GM21360 (cell line): ENCODE results near the gene EXOC4.
A peak's percentile ranks its signal among the peaks of the same experiment; 100 is the strongest.
"Not testable (repeated sequence)": the region's sequence is repeated elsewhere in the genome, so short reads cannot be mapped to it uniquely, and the experiment has no call there.

Source experiments
- ATAC-seq: cut with Tn5 transposase; IDR thresholded peaks from one replicate; pipeline ENCODE4 v1.9.1; 2021; ENCODE audit warnings: mild to moderate bottlenecking, moderate library complexity; ENCODE audit not compliant: unreplicated experiment

The EXOC4 gene

DNA sequence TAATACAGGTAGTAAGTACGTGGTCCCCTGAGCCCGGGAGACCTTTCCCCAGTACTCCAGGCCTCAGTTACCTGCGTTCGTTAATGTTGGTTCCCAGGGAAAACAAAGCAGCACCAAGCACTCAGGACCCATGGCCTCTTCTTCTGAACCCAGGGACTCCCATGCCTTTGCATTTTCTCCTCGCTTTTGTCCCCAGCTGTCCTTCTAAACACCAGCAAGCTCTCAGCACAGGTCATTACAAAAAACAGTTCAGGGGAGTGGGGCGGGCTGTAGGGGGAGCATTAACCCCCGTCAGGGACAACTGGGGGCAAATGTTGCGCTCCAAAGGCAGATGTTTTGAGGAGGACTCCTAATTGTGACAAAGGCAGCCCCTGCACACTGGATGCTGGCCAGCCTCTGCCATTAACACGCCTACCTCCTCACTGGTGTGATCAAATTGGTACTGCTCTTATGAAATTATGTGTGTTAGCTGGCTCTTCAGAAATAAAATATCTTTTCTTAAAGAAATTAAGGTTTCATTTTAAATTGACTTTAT, 793.8 kb downstream of the EXOC4 start:
- no peak for ATAC-seq

GRCh38 chr7:134047675-134048074, 794.8 kb downstream of the EXOC4 start:
- no peak for ATAC-seq

DNA sequence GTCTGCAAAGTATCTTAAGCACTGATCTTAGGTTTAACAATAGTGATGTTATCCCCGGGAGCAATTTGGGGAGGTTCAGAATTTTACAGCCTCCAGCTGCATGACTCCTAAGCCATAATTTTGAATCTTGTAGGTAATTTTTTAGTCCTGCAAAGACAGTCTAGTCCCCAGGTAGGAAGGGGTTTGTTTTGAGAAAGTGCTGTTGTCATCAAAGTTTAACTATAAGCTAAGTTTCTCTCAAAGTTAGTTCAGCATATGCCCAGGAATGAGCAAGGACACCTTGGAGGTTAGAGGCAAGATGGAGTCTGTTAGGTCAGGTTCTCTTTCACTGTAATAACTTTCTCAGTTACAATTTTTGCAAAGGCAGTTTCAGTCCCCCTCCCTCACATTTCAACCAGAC, 795.3 kb downstream of the EXOC4 start:
- ATAC-seq, result no peak

DNA sequence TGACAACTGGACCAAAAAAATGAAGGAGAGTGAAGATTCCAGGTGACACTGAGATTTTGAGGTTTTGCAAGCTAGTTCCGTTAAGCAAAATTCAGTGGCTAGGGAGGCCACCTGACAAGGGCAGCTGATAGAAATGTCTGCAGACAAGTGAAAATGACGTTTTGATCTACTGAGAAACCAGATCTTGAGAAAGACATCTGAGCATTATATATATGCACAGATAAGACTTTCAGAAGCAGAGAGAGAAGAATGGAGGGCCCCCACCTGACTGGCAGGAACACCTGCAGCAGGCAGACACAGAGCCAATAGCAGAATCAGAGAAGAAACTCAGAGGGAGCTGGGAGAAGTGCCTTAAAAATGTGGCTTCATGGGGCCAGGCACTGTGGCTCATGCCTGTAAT, 798.1 kb downstream of the EXOC4 start:
- ATAC-seq, result no peak

DNA sequence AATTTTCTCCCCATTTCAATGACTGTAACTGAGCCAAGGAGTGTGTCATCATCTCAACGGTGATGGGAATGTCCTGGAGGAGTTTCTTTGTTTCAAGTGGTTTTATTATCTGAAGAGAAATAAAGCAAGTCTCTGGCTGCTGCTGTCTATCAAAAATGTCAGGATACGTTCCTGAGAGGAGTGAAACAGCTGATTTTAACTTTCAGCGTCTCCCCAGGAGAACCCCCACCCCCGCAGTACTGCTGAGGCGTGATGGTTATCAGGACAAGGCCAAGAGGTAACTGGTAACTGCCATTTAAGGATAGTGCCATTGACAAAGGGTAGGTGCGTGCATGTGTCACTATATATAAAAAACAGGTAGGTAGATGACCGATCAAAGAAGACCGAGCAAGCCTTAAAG, 803.9 kb downstream of the EXOC4 start:
- ATAC-seq, result no peak

DNA sequence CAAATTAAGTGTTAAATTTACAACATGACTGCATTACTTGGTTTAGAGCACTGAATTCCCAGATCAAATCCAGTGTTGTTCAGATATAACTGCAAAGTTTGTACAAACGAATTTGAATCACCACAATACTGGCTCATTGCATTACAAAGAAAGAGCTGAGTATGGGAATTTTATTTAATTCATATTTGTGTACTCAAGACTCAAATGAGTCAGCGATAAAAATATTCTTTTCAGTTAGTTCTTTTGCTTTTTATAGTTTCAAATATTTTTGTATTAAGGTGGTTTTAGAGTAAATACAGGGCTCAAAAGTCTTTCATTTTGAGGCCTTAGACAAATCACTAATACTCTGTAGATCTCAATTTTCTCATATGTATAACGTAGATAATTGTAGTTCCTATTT, 805.6 kb downstream of the EXOC4 start:
- no peak for ATAC-seq

GRCh38 chr7:134058980-134059379, 806.1 kb downstream of the EXOC4 start:
- no peak for ATAC-seq

DNA sequence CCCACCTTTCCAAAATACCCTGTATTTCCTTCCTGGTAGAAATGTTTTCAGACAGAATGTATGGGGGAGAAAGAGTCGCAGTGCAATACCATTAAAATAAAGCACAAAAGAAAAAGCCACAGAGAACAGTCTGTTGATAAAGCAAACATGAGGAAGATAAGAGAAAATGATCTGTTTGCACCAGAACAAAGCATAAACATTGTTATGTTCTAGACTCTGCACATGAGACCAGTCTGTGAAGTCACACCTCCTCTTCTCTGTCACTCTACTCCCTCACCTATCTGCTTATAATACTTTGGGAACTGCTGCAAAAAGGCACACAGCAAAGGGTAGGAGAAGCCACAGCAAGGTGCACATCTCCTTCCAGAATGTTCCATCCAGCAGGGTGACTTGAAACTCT, 807.0 kb downstream of the EXOC4 start:
- no peak for ATAC-seq

DNA sequence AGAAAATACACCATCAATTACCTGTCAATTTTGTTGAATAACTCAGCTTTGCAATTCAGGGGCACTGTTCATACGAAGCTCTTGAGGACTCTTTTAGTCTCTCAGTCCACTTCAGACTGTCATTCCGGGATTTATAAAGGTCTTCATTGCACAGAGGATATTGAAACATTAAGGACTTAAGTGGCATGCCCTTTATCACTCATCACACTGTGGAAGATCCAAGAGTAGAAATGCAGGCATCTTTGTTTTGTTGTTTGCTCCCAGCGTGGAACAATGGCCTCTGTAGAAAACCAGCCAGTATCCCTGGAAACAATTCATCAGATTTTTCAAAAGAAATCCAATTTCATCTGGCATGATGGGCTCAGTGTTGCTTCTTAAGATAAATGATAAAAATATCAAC, 808.0 kb downstream of the EXOC4 start:
- no peak for ATAC-seq

DNA sequence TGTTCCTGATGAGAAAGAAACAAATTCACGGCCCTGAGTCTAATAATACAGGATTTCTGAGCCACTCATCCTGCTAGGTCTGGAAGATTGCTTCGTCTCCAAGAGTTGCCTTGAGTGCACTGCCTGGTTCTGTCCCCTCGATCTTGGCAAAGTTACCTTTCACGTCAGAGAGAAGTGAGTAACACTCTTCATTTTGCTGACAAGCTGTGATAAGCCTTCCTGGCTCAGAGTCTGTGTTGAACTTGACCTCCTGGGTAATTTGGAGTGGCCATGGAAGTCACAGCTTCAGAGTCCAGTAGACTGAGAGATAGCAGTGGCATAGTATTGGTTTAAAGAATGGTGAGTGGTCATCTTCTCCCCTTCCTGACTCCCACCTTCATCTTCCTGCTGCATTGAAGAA, 809.6 kb downstream of the EXOC4 start:
- ATAC-seq, result no peak

DNA sequence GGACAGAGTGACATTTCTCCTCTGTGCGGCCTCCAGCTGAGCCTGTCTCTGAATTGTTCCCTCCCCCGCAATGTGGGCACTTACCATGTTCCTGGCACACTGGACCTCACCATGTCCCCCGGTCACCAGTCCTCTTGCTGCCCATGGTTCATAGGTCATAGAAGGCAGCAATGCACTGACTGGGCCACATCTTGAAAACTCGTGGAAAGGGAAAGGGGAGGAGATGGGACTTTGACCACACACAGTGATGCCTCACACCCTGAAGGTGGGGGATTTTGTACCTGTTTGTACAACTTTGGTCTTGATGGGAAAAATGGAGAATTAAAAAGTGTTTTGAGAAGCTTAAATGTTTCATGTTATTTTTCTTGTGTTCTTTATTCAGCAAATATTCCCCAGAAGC, 812.5 kb downstream of the EXOC4 start:
- no peak for ATAC-seq

- ATAC-seq, result no peak
Measured at GRCh38 chr7:134067164-134067563, 814.3 kb downstream of the EXOC4 start.

DNA sequence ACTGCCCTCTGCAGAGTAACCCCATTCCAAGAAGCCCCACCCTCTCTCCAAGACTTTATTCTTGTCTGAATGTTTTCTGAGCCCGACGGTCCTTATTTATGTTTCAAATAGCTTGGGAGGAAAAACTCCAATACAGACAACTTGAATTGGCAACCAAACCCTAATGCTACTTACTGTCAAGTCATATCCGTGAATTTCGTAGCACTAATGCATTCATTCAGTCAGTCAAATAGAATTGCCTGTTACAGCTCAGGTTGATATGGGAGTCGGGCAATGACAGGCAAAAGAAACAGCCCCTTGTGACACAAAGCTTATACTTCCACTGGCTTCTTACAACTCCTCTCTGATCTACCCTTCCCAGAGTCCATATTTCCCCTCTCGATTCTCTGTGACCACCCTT, 815.8 kb downstream of the EXOC4 start:
- ATAC-seq, result no peak

DNA sequence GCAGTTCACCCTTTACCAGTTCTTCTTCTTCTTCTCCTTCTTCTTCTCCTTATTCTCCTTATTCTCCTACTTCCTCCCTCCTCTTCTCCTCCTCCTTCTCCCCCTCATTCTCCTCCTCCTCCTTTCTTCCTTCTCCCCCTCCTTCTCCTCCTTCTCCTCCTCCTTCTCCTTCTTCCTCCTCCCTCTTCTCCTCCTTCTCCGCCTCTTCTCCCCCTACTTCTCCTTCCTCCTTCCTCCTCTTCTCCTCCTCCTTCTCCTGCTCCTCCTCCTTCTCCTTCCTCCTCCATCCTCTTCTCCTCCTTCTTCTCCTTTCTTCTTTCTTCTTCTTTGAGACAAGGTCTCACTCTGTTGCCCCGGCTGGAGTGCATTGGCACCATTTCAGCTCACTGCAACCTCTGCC, 816.3 kb downstream of the EXOC4 start:
- no peak for ATAC-seq

DNA sequence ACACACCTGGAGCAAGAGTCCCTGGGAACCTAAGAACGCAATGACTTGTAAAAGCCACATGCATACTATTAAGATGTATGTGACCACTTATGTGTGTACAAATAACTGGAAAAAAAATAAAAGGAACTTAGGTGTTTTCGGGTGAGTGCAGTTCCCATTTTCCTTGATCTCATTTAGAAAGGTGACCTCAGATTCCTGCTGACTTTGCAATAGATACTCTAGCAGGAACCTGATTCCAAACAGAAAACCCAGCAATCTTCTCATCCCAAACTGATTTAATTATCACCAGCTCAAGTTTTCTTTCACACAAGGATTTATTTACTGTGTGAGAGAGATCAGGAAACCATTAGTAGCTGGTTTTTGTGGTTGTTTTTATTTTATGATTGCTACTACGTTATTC, 817.8 kb downstream of the EXOC4 start:
- ATAC-seq, result no peak

DNA sequence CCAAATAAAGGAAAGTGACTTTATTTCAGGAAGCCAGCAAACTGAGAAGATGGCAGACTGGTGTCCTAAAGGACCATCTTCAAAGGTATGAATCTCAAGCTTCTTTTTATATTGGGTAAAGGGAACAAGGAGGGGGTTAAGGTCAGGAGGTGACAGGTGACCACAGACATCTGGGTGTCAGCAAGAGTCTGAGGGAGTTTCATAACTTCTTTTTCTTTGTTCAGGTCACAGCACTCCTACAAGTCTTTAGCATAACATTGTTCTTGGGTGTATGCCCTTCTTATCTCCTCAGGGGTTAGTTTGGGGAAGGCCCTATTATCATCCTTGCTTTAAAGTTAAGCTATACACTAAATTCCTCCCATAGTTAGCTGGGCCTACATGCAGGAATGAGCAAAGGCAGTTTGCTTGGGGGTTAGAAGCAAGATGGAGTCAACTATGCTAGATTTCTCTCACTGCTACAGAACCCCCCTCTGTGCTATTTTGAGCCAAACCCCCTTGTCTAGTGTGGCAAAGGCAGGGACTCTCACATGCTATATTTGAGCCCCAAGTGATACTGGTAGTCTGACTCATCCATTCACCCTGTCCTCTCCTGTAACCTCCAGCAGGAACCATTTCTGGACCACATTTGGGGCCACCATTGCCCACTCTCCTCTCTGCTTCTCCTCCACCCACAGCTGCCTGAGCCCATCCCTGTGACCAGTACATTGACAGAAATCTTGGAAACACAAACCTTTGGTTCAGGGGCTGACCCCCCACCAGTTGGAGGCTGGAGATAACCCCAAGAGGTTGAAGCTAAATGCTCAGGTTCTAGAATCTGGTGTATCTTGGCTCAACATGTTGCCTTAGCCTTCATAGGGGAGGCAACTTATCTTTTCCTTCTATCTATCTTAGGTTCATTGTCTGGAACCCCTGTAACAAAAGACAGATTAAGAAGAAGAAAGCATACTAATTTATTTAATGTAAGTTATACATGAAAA, 818.8 kb downstream of the EXOC4 start:
- peak; percentile 89 for ATAC-seq

DNA sequence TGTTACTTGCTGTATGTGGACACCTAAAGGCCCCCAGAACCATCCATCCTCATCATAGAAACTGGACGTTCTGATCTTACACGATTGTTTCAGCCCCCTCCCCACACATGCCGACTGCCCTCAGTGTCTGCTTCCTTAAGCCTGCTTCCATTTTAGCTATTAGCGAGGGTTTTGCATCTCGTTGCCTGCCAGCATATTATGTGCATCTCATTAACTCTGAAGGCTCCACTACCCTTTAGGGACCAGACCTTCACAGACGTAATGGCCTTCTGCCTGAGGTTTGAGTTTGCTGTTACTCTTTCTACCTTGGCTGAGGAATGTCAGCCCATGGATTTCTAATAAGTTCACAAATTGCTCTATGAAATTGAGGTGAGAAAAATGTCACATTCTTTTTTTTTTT, 820.4 kb downstream of the EXOC4 start:
- ATAC-seq, result no peak

DNA sequence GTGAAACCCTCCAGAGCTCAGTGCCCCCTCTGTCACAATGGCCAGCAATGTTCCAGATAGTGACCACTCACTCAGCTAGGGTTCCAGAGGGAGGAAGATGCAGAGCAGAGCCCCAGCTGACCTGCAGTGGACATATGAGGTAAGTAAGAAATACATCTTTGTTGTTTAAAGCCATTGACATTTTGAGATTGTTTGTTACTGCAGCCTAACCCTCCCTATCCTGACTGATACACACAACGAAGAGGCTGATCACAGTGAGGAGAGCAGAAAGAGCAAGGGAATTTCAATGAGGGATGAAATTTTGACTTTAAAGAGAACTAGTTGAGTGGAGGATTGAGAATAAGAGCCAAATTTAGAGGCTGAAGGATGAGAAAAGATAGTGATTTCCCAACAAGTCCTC, 822.9 kb downstream of the EXOC4 start:
- ATAC-seq, result no peak

- ATAC-seq, result not testable (repeated sequence)
Measured at GRCh38 chr7:134077560-134077959, 824.7 kb downstream of the EXOC4 start.

DNA sequence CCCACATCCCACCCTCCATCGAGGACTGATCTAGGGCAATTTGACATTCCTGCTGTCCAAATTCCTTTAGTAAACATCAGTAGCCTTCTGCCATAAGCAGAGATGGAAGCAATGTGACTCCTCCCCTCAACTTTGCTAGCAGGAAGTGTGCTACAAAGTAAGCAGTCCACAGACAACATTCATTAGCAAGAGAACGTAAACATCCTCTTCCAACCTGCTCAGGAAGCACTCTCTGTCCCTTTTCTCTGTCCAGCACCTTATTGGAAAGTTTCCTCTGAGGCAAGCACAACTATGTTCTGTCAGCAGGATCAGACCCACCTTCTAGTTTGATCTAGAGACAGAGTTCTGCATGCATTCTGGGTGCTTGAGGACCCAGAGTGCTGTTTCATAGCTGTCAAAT, 826.1 kb downstream of the EXOC4 start:
- no peak for ATAC-seq

DNA sequence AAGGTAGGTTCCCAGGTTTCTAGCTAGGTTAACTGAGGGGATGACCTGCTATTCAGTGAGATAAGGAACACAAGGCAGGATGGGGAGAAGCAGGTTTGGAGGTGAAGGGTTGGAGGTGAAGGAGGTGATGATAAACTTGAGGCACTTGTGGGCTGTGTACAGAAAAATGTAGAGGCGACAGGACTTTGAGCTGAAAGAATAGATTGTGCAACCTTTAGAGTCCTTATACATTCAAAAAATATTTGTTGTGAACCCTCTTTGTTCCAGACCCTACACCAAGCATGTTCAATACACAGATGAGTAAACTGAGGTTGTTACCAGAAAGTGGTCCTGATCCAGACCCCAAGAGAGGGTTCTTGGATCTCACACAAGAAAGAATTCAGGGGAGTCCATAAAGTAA, 828.8 kb downstream of the EXOC4 start:
- ATAC-seq, result no peak

DNA sequence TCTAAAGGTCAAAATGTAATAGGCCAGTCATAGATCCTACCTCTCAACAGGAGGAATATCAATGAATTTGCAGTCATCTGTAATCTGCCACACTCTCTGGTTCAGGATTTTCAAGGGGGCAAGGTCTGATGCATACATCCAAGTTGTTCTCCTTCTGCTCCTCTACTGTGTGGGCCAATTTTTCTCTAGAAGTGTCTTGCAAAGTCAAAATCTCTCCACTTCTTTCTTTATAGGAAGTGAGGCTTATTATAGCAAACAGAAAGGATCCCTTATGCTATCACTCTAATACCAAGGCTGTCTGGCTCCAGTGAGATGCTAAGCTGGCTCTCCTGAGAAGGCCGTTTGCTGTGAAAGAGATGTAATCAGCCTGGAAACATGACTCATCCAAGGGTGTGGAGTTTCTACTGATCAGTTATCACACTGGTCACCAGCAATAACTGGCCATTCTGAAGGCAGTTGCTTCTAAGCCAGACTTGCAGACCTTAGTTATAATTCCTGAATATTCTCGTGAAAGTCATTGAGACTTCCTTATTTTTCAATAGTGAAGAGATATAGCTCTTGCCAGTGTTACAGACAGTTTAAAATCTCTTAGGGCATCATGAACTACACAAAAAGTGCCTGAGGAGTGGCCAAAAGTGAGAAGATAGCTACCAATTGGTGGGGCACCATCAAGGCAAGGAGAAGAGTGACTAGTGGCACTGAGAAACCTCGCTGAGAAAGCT, 831.0 kb downstream of the EXOC4 start:
- ATAC-seq, result no peak
